Peyer's patch (tissue), 4 donors: Measurements from ENCODE around the gene ZNF354C.

Experiments used
- CTCF ChIP-seq, 6 experiments: fragments of 450-650 bp in 4 of 6; fragments of 200-600 bp in 2 of 6; sonication (generic) in 1 of 6; IDR thresholded peaks; one replicate each; pipeline ENCODE4 v1.5.1; 2017 to 2019; ENCODE audit warnings: antibody characterized with exemption in 6 of 6, mild to moderate bottlenecking in 3 of 6, moderate library complexity in 1 of 6
- POLR2A ChIP-seq, 2 donors: fragments of 450-650 bp; IDR thresholded peaks; one replicate each; pipeline ENCODE4 v1.5.1; 2017; ENCODE audit warnings: antibody characterized with exemption in 2 of 2, mild to moderate bottlenecking in 2 of 2, moderate library complexity in 2 of 2

- TF ChIP-seq CTCF (IDR thresholded peaks at IDR 0.05) = no peak
- TF ChIP-seq POLR2A (IDR thresholded peaks at IDR 0.05) = no peak
Measured at GRCh38 chr5:179061025-179061424, 852 bp downstream of the ZNF354C start.
